Osteoblast (primary cell): ENCODE results near the gene SPTLC3. TPM values are rescaled to one million over a fixed set of nuclear protein-coding genes. Genes with fewer than 3 reads are reported as not detected.
"Not testable (repeated sequence)": the region's sequence is repeated elsewhere in the genome, so short reads cannot be mapped to it uniquely, and the experiment has no call there.

Source experiments
- DNase-seq: peaks from one replicate; pipeline ENCODE4 v3.0.0; 2011; ENCODE audit warnings: low spot score, mixed read lengths; ENCODE audit not compliant: insufficient read length; ENCODE audit errors: missing footprints
- H2AFZ ChIP-seq: 2 replicates; pipeline ENCODE4 v1.6.0; 2011; ENCODE audit warnings: mild to moderate bottlenecking, low read length
- H3K27ac ChIP-seq: 2 replicates; pipeline ENCODE4 v1.5.1; 2011; ENCODE audit warnings: mild to moderate bottlenecking, low read depth, low read length, moderate library complexity
- H3K27me3 ChIP-seq: 2 replicates; pipeline ENCODE4 v1.6.0; 2012; ENCODE audit warnings: mild to moderate bottlenecking, control low read depth, inconsistent platforms, low read length, moderate library complexity; ENCODE audit not compliant: insufficient read depth
- H3K36me3 ChIP-seq: 2 replicates; pipeline ENCODE4 v1.5.1; 2011; ENCODE audit warnings: mild to moderate bottlenecking, low read length, control low read depth, moderate library complexity; ENCODE audit not compliant: insufficient read depth
- H3K4me1 ChIP-seq: 2 replicates; pipeline ENCODE4 v1.5.1; 2011; ENCODE audit warnings: mild to moderate bottlenecking, low read length, control low read depth, moderate library complexity; ENCODE audit not compliant: insufficient read depth
- H3K4me2 ChIP-seq: 2 replicates; pipeline ENCODE4 v1.6.0; 2011; ENCODE audit warnings: mild to moderate bottlenecking, low read length; ENCODE audit not compliant: insufficient read depth
- H3K4me3 ChIP-seq: fragments of 200-600 bp; sonication (generic); 3 replicates; pipeline ENCODE4 v1.5.1; 2012; ENCODE audit warnings: mild to moderate bottlenecking, low read length, inconsistent platforms; ENCODE audit not compliant: insufficient read depth
- H3K79me2 ChIP-seq: 2 replicates; pipeline ENCODE4 v1.6.0; 2012; ENCODE audit warnings: mild to moderate bottlenecking, low read length, control low read depth, inconsistent platforms; ENCODE audit not compliant: insufficient read depth
- H3K9me3 ChIP-seq: 2 replicates; pipeline ENCODE4 v1.5.1; 2011; ENCODE audit warnings: low read depth, low read length, control low read depth
- H4K20me1 ChIP-seq: 2 replicates; pipeline ENCODE4 v1.6.0; 2012; ENCODE audit warnings: mild to moderate bottlenecking, low read length, control low read depth; ENCODE audit not compliant: insufficient read depth
- total RNA-seq: library from RNA; depleted of rRNA; stranded (reverse); fragments of >200 nt; gene quantifications from 2 replicates; pipeline ENCODE4 v1.2.3, GENCODE V29; 2012
- TF ChIP-seq, protein P1 (sequence below): IDR thresholded peaks from 2 replicates; pipeline ENCODE4 v1.5.1; 2011; ENCODE audit warnings: mild to moderate bottlenecking, low read depth, low read length, moderate library complexity; ENCODE audit errors: extremely low read depth

Gene SPTLC3
- total RNA-seq, 1 donor = 14.8 TPM

DNA sequence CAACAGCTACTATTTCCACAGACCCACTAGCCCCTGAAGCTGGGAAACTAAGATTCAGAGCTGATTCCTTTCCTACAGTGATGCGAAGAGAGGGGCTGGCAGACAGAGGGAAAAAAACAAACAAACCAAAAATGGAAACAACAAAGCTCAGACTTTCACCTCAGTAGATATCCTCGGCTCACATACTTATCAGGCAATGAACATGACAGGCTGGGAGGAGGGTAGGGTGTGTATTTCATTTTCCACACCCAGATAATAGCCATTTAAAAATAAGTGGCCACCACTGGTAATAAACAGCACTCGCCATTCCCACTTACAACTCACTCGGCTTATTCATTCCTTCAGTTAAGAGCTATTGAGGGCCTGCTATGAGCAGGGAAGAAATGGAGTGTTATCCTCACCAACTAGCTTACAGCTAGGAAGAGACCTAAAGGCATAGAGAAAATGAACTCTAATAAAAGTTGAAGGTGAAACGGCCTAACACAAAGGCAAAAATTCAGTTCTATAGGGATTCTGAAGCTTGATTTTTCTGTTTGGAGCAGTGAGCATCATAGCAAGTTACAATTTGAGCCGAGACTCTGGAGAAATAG lies 32.0 kb upstream of the SPTLC3 start:
- H3K9me3 ChIP-seq = no peaks in the 10 kb centered on the region
- no peak for DNase-seq
- no peak overlapping the region for H2AFZ ChIP-seq
- H3K4me1 ChIP-seq = no peaks in the 10 kb centered on the region
- no peaks in the 10 kb centered on the region for H4K20me1 ChIP-seq
- no peak overlapping the region for H3K4me2 ChIP-seq
- H3K4me3 ChIP-seq = no peak overlapping the region
- no peak overlapping the region for H3K27ac ChIP-seq
- TF ChIP-seq, protein P1, sequence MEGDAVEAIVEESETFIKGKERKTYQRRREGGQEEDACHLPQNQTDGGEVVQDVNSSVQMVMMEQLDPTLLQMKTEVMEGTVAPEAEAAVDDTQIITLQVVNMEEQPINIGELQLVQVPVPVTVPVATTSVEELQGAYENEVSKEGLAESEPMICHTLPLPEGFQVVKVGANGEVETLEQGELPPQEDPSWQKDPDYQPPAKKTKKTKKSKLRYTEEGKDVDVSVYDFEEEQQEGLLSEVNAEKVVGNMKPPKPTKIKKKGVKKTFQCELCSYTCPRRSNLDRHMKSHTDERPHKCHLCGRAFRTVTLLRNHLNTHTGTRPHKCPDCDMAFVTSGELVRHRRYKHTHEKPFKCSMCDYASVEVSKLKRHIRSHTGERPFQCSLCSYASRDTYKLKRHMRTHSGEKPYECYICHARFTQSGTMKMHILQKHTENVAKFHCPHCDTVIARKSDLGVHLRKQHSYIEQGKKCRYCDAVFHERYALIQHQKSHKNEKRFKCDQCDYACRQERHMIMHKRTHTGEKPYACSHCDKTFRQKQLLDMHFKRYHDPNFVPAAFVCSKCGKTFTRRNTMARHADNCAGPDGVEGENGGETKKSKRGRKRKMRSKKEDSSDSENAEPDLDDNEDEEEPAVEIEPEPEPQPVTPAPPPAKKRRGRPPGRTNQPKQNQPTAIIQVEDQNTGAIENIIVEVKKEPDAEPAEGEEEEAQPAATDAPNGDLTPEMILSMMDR = no peak
- H3K79me2 ChIP-seq = no peaks in the 10 kb centered on the region
- no peaks in the 10 kb centered on the region for H3K27me3 ChIP-seq
- H3K36me3 ChIP-seq = no peaks in the 10 kb centered on the region

DNA sequence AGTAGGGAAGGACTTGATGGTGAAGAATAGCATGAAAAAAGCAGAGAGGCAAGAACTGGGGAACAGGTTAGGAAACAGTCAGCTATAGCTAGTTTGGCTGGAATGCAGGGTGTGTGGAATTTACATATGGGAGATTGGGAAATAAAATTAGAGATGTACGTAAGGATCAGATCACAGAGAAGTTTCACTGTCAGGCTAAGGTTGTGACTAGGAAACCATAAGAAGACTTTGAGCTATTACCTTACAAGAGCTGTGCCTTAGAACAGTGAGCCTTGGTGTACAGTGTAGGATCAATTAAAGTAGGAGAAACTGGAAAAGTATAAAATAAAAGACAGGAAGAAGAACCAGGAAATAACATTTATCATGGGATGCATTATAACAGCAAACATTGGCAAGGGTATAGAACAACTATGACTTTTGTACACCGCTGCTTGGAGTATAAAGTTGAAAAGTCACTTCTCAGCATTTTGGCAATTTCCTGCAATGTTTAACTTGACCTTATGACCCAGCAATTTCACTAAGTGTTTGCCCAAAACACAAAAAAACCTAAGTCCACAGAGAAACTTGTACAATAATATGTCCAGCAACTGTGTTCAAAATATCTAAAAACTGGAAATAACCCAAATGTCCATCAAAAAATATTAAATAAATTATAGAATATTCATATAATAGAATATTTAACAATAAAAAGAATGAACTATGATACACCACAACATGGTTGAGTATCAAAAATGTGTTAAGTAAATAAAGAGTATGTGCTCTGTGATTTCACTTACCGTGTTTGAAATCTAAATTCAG lies 31.2 kb upstream of the SPTLC3 start:
- no peaks in the 10 kb centered on the region for H3K27me3 ChIP-seq
- no peaks in the 10 kb centered on the region for H3K79me2 ChIP-seq
- no peaks in the 10 kb centered on the region for H3K4me1 ChIP-seq
- no peak for DNase-seq
- no peaks in the 10 kb centered on the region for H3K9me3 ChIP-seq
- H4K20me1 ChIP-seq = no peaks in the 10 kb centered on the region
- no peak overlapping the region for H3K4me3 ChIP-seq
- H2AFZ ChIP-seq = no peak overlapping the region
- H3K36me3 ChIP-seq = no peaks in the 10 kb centered on the region
- TF ChIP-seq, protein P1 = no peak
- no peak overlapping the region for H3K4me2 ChIP-seq
- no peak overlapping the region for H3K27ac ChIP-seq

DNA sequence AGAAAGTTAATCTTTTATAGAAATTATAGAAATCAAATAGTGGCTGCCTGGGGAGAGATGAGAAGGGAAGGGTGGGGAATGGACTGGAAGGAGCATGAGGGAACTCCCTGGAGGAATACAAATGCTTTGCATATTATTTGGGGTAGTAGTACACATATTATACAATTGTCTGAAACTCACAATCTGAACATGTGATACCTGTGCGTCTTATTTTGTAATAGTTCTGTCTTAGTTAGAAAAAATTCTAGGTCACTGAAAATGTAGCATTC lies 30.7 kb upstream of the SPTLC3 start:
- Histone ChIP-seq H3K27ac (no peak overlapping the region), H3K36me3 (no peaks in the 10 kb centered on the region)
- TF ChIP-seq, protein P1 = no peak

DNA sequence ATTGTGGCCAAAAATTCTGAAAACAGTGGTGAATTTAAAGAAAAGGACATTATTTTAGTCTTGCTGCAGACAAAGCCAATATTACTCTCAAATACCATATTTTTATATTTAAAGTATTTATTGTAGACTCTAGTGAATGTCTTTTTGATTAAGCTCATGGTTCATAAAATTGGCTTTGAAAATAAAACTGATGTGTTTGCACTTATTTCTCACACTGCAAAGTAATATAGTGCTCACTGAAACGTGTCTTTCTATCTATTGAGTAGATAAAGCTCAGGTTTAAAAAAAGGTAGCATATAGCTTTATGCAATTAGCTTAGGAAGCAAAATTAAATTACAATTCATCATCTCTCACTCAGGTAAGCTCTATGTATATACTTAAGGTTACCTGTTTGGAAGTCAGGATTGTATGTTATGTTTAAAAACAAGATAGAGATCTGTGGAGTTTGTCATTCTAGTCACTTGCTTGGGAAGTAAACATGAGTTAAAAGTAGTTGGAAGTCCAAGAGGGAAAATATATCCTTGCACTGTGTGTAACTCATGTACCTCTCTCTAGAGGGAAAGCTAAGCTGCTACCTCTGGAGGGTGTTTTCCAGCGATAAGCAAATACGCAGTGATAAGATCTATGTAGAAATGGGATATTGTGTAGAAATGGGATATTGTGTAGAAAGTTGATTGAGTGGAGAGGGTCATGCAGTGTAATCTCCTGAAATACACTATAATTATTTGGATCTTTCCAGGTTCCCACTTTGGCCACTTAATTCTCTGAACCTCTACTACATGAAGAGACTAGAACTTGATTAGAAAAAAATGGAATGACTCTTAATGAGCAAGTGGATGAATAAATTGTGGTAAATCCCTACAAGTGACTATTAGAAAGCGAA lies 29.9 kb upstream of the SPTLC3 start:
- H3K4me3 ChIP-seq = no peak overlapping the region
- H2AFZ ChIP-seq = no peak overlapping the region
- TF ChIP-seq, protein P1 = no peak

More for the DNA sequence above, 30.7 kb upstream of the SPTLC3 start:
- H3K4me2 ChIP-seq = no peak overlapping the region
- no peaks in the 10 kb centered on the region for H3K79me2 ChIP-seq
- H3K4me1 ChIP-seq = no peaks in the 10 kb centered on the region
- no peaks in the 10 kb centered on the region for H4K20me1 ChIP-seq
- DNase-seq = no peak
- H3K4me3 ChIP-seq = no peak overlapping the region
- H2AFZ ChIP-seq = no peak overlapping the region
- no peaks in the 10 kb centered on the region for H3K9me3 ChIP-seq
- H3K27me3 ChIP-seq = no peaks in the 10 kb centered on the region

DNA sequence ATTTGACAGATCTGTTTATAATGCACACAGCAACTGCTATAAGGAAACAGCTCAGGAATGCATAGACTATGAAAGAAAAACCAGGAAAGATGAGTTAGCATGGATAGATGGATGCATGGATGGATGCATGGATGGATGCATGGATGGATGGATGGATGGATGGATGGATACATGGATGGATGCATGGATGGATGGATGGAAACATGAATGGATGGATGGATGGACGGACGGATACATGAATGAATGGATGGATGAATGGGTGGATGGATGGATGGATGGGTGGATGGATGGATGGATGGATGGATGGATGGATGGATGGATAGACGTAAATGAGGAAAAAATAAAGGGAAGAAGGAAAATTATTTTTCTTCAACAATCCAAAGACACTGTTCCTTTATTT lies 29.1 kb upstream of the SPTLC3 start:
- not testable (repeated sequence) for H3K27ac ChIP-seq, H3K4me2 ChIP-seq, H4K20me1 ChIP-seq, H3K79me2 ChIP-seq, H3K36me3 ChIP-seq, DNase-seq, H3K4me3 ChIP-seq, H3K27me3 ChIP-seq, H2AFZ ChIP-seq, H3K9me3 ChIP-seq, H3K4me1 ChIP-seq

More for the DNA sequence above, 29.9 kb upstream of the SPTLC3 start:
- DNase-seq = no peak
- no peaks in the 10 kb centered on the region for H3K27me3 ChIP-seq
- no peaks in the 10 kb centered on the region for H3K36me3 ChIP-seq
- H3K4me2 ChIP-seq = no peak overlapping the region
- no peak overlapping the region for H3K27ac ChIP-seq
- H3K9me3 ChIP-seq = no peaks in the 10 kb centered on the region
- H3K4me1 ChIP-seq = no peaks in the 10 kb centered on the region
- H4K20me1 ChIP-seq = no peaks in the 10 kb centered on the region
- H3K79me2 ChIP-seq = no peaks in the 10 kb centered on the region
